ENCODE measurements around the gene SYNGR3.
A peak's percentile ranks its signal among the peaks of the same experiment; 100 is the strongest.

Gene SYNGR3

GRCh38 chr16:1977875-1978268 is 11.9 kb upstream of the SYNGR3 start:
- no peaks in the 10 kb centered on the region for H3K9me3 ChIP-seq (ENCODE audit: control insufficient read depth in 2 of 2, low read length in 2 of 2)
- H3K4me3 ChIP-seq (ENCODE audit: low read length in 2 of 2), result no peak overlapping the region
- H3K9ac ChIP-seq (ENCODE audit: low read depth in 1 of 2, low read length in 2 of 2), result no peak overlapping the region
- peaks cover 37 to 38% of the 10 kb centered on the region in 2 donors for H3K36me3 ChIP-seq (ENCODE audit: control insufficient read depth in 2 of 2, insufficient read depth in 2 of 2, low read length in 2 of 2)
- H3K27ac ChIP-seq (ENCODE audit: low read depth in 2 of 2, low read length in 2 of 2), result no peak overlapping the region
- H3K27me3 ChIP-seq (ENCODE audit: control insufficient read depth in 2 of 2, insufficient read depth in 2 of 2, low read length in 2 of 2), result peaks cover 0 to 14% of the 10 kb centered on the region in 2 donors
- peaks cover 32 to 43% of the 10 kb centered on the region in 2 donors for H3K4me1 ChIP-seq (ENCODE audit: control insufficient read depth in 2 of 2, insufficient read depth in 2 of 2, low read length in 2 of 2)

- H3K27me3 ChIP-seq (ENCODE audit: control insufficient read depth in 2 of 2, insufficient read depth in 2 of 2, low read length in 2 of 2), result peaks cover 0 to 14% of the 10 kb centered on the region in 2 donors
- H3K9ac ChIP-seq (ENCODE audit: low read depth in 1 of 2, low read length in 2 of 2), result peak overlapping the region; percentile 47 to 86
- H3K36me3 ChIP-seq (ENCODE audit: control insufficient read depth in 2 of 2, insufficient read depth in 2 of 2, low read length in 2 of 2), result peaks cover 37 to 38% of the 10 kb centered on the region in 2 donors
- H3K27ac ChIP-seq (ENCODE audit: low read depth in 2 of 2, low read length in 2 of 2), result peak overlapping the region; percentile 96 to 98
- H3K9me3 ChIP-seq (ENCODE audit: control insufficient read depth in 2 of 2, low read length in 2 of 2), result no peaks in the 10 kb centered on the region
- H3K4me3 ChIP-seq (ENCODE audit: low read length in 2 of 2), result peak overlapping the region; percentile 54 to 61
- peaks cover 39 to 49% of the 10 kb centered on the region in 2 donors for H3K4me1 ChIP-seq (ENCODE audit: control insufficient read depth in 2 of 2, insufficient read depth in 2 of 2, low read length in 2 of 2)
Observed at GRCh38 chr16:1978476-1979120, 11.2 kb upstream of the SYNGR3 start.

- peak overlapping the region; percentile 57 to 61 for H3K4me3 ChIP-seq (ENCODE audit: low read length in 2 of 2)
- peak overlapping the region; percentile 96 to 98 for H3K27ac ChIP-seq (ENCODE audit: low read depth in 2 of 2, low read length in 2 of 2)
- no peaks in the 10 kb centered on the region for H3K9me3 ChIP-seq (ENCODE audit: control insufficient read depth in 2 of 2, low read length in 2 of 2)
- H3K9ac ChIP-seq (ENCODE audit: low read depth in 1 of 2, low read length in 2 of 2), result peak overlapping the region; percentile 70 to 86
- H3K36me3 ChIP-seq (ENCODE audit: control insufficient read depth in 2 of 2, insufficient read depth in 2 of 2, low read length in 2 of 2), result peaks cover 35 to 36% of the 10 kb centered on the region in 2 donors
- peaks cover 40 to 50% of the 10 kb centered on the region in 2 donors for H3K4me1 ChIP-seq (ENCODE audit: control insufficient read depth in 2 of 2, insufficient read depth in 2 of 2, low read length in 2 of 2)
- H3K27me3 ChIP-seq (ENCODE audit: control insufficient read depth in 2 of 2, insufficient read depth in 2 of 2, low read length in 2 of 2), result peaks cover 0 to 14% of the 10 kb centered on the region in 2 donors
Observed at GRCh38 chr16:1979271-1980029, 10.3 kb upstream of the SYNGR3 start.

GRCh38 chr16:1980030-1980769 is 9.6 kb upstream of the SYNGR3 start:
- H3K9ac ChIP-seq (ENCODE audit: low read depth in 1 of 2, low read length in 2 of 2), result peak overlapping the region; percentile 70 to 86
- peaks cover 46 to 56% of the 10 kb centered on the region in 2 donors for H3K4me1 ChIP-seq (ENCODE audit: control insufficient read depth in 2 of 2, insufficient read depth in 2 of 2, low read length in 2 of 2)
- H3K36me3 ChIP-seq (ENCODE audit: control insufficient read depth in 2 of 2, insufficient read depth in 2 of 2, low read length in 2 of 2), result peaks cover 28 to 29% of the 10 kb centered on the region in 2 donors
- peaks cover 0 to 14% of the 10 kb centered on the region in 2 donors for H3K27me3 ChIP-seq (ENCODE audit: control insufficient read depth in 2 of 2, insufficient read depth in 2 of 2, low read length in 2 of 2)
- H3K27ac ChIP-seq (ENCODE audit: low read depth in 2 of 2, low read length in 2 of 2), result peak overlapping the region; percentile 96 to 98
- peak overlapping the region; percentile 57 to 61 for H3K4me3 ChIP-seq (ENCODE audit: low read length in 2 of 2)
- no peaks in the 10 kb centered on the region for H3K9me3 ChIP-seq (ENCODE audit: control insufficient read depth in 2 of 2, low read length in 2 of 2)

DNA sequence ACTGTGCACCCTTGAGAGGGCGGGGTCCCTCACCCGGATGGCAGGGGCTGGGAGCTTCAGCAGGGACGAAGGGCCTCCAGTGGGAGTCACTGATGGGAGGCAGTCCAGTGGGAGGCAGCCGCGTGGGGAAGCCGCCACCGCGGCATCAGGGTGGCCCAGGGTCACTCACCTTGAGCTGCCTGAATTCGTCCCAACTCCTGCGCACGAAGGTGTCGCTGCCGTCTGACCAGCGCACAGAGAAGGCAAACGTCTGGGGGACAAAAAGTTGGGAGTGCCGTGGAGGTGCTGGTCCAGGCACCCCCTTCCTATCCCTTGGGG is 9.0 kb upstream of the SYNGR3 start:
- Histone ChIP-seq H3K4me3 (ENCODE audit: low read length in 2 of 2) (peak overlapping the region; percentile 57 to 61), H3K27me3 (ENCODE audit: control insufficient read depth in 2 of 2, insufficient read depth in 2 of 2, low read length in 2 of 2) (peaks cover 0 to 14% of the 10 kb centered on the region in 2 donors), H3K4me1 (ENCODE audit: control insufficient read depth in 2 of 2, insufficient read depth in 2 of 2, low read length in 2 of 2) (peaks cover 51 to 61% of the 10 kb centered on the region in 2 donors)

GRCh38 chr16:1981398-1981836 is 8.4 kb upstream of the SYNGR3 start, which contains the start of gene NOXO1:
Gene NOXO1, minus strand, starts transcription at chr16:1981469. Its CDS starts 290 bp downstream, at chr16:1981179.
- Histone ChIP-seq H3K27me3 (ENCODE audit: control insufficient read depth in 2 of 2, insufficient read depth in 2 of 2, low read length in 2 of 2) (peaks cover 0 to 14% of the 10 kb centered on the region in 2 donors), H3K9me3 (ENCODE audit: control insufficient read depth in 2 of 2, low read length in 2 of 2) (no peaks in the 10 kb centered on the region), H3K9ac (ENCODE audit: low read depth in 1 of 2, low read length in 2 of 2) (peak within 1 kb of the TSS; percentile 66 to 86), H3K4me3 (ENCODE audit: low read length in 2 of 2) (peak within 1 kb of the TSS; percentile 57 to 61), H3K36me3 (ENCODE audit: control insufficient read depth in 2 of 2, insufficient read depth in 2 of 2, low read length in 2 of 2) (peaks cover 24% of the 10 kb centered on the region in 2 donors), H3K4me1 (ENCODE audit: control insufficient read depth in 2 of 2, insufficient read depth in 2 of 2, low read length in 2 of 2) (peaks cover 58 to 68% of the 10 kb centered on the region in 2 donors), H3K27ac (ENCODE audit: low read depth in 2 of 2, low read length in 2 of 2) (peak within 1 kb of the TSS; percentile 96 to 98)

More for the DNA sequence above, 9.0 kb upstream of the SYNGR3 start:
- H3K27ac ChIP-seq (ENCODE audit: low read depth in 2 of 2, low read length in 2 of 2), result peak overlapping the region; percentile 96 to 98
- H3K36me3 ChIP-seq (ENCODE audit: control insufficient read depth in 2 of 2, insufficient read depth in 2 of 2, low read length in 2 of 2), result peaks cover 24% of the 10 kb centered on the region in 2 donors
- H3K9me3 ChIP-seq (ENCODE audit: control insufficient read depth in 2 of 2, low read length in 2 of 2), result no peaks in the 10 kb centered on the region
- peak overlapping the region; percentile 66 to 86 for H3K9ac ChIP-seq (ENCODE audit: low read depth in 1 of 2, low read length in 2 of 2)

DNA sequence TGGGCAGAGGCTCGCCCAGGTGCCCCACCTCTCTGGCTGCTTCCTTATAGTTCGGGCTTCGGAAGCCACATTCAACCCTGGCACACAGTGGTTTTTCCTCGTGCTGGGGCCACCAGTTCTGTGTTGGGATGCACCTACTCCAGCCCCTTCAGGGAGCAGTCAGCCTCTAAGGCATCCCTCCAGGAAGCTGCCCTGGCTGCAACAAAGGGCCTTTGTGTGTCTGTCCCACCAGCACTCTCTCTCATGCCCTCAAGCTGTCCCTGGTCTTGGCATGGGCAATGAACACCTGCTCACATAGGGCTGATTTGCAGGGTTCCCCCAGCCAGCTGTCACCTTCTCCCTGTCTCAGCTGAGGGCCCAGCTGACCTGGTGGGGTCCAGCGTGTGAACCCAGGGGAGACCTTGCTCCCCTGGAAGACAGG is 7.7 kb upstream of the SYNGR3 start:
- Histone ChIP-seq H3K27ac (ENCODE audit: low read depth in 2 of 2, low read length in 2 of 2) (peak overlapping the region; percentile 96 to 98), H3K4me3 (ENCODE audit: low read length in 2 of 2) (peak overlapping the region; percentile 29 to 57), H3K36me3 (ENCODE audit: control insufficient read depth in 2 of 2, insufficient read depth in 2 of 2, low read length in 2 of 2) (peaks cover 24% of the 10 kb centered on the region in 2 donors), H3K9ac (ENCODE audit: low read depth in 1 of 2, low read length in 2 of 2) (peak overlapping the region; percentile 15 to 86), H3K9me3 (ENCODE audit: control insufficient read depth in 2 of 2, low read length in 2 of 2) (no peaks in the 10 kb centered on the region), H3K4me1 (ENCODE audit: control insufficient read depth in 2 of 2, insufficient read depth in 2 of 2, low read length in 2 of 2) (peaks cover 58 to 72% of the 10 kb centered on the region in 2 donors), H3K27me3 (ENCODE audit: control insufficient read depth in 2 of 2, insufficient read depth in 2 of 2, low read length in 2 of 2) (peaks cover 0 to 14% of the 10 kb centered on the region in 2 donors)

GRCh38 chr16:1982991-1983543 is 6.7 kb upstream of the SYNGR3 start:
- Histone ChIP-seq H3K4me1 (ENCODE audit: control insufficient read depth in 2 of 2, insufficient read depth in 2 of 2, low read length in 2 of 2) (peaks cover 57 to 72% of the 10 kb centered on the region in 2 donors), H3K27ac (ENCODE audit: low read depth in 2 of 2, low read length in 2 of 2) (peak overlapping the region; percentile 96 to 98), H3K4me3 (ENCODE audit: low read length in 2 of 2) (peak overlapping the region; percentile 68 to 76)

GRCh38 chr16:1983544-1984346 is 6.0 kb upstream of the SYNGR3 start, which contains the start of gene GFER:
Gene GFER, plus strand, starts transcription at chr16:1984193. Its CDS starts 26 bp downstream, at chr16:1984219.
- peaks cover 14 to 16% of the 10 kb centered on the region in 2 donors for H3K36me3 ChIP-seq (ENCODE audit: control insufficient read depth in 2 of 2, insufficient read depth in 2 of 2, low read length in 2 of 2)
- H3K4me1 ChIP-seq (ENCODE audit: control insufficient read depth in 2 of 2, insufficient read depth in 2 of 2, low read length in 2 of 2), result peaks cover 54 to 68% of the 10 kb centered on the region in 2 donors
- H3K27ac ChIP-seq (ENCODE audit: low read depth in 2 of 2, low read length in 2 of 2), result peak within 1 kb of the TSS; percentile 96 to 98
- H3K9me3 ChIP-seq (ENCODE audit: control insufficient read depth in 2 of 2, low read length in 2 of 2), result no peaks in the 10 kb centered on the region
- peak within 1 kb of the TSS; percentile 68 to 76 for H3K4me3 ChIP-seq (ENCODE audit: low read length in 2 of 2)
- H3K9ac ChIP-seq (ENCODE audit: low read depth in 1 of 2, low read length in 2 of 2), result peak within 1 kb of the TSS; percentile 79 to 86
- peaks cover 2 to 19% of the 10 kb centered on the region in 2 donors for H3K27me3 ChIP-seq (ENCODE audit: control insufficient read depth in 2 of 2, insufficient read depth in 2 of 2, low read length in 2 of 2)

More at GRCh38 chr16:1982991-1983543, 6.7 kb upstream of the SYNGR3 start:
- Histone ChIP-seq H3K9me3 (ENCODE audit: control insufficient read depth in 2 of 2, low read length in 2 of 2) (no peaks in the 10 kb centered on the region), H3K36me3 (ENCODE audit: control insufficient read depth in 2 of 2, insufficient read depth in 2 of 2, low read length in 2 of 2) (peaks cover 18 to 19% of the 10 kb centered on the region in 2 donors), H3K27me3 (ENCODE audit: control insufficient read depth in 2 of 2, insufficient read depth in 2 of 2, low read length in 2 of 2) (peaks cover 0 to 14% of the 10 kb centered on the region in 2 donors), H3K9ac (ENCODE audit: low read depth in 1 of 2, low read length in 2 of 2) (peak overlapping the region; percentile 72 to 86)
